GM12874 (cell line): Measurements from ENCODE around the gene YTHDF1.

ENCODE experiments used
- TF ChIP-seq, protein P1 (sequence below): IDR thresholded peaks from 2 replicates; pipeline ENCODE4 v1.5.1; 2011; ENCODE audit warnings: low read depth, mild to moderate bottlenecking, control low read depth, low read length, moderate library complexity; ENCODE audit not compliant: insufficient read depth

Gene YTHDF1

DNA sequence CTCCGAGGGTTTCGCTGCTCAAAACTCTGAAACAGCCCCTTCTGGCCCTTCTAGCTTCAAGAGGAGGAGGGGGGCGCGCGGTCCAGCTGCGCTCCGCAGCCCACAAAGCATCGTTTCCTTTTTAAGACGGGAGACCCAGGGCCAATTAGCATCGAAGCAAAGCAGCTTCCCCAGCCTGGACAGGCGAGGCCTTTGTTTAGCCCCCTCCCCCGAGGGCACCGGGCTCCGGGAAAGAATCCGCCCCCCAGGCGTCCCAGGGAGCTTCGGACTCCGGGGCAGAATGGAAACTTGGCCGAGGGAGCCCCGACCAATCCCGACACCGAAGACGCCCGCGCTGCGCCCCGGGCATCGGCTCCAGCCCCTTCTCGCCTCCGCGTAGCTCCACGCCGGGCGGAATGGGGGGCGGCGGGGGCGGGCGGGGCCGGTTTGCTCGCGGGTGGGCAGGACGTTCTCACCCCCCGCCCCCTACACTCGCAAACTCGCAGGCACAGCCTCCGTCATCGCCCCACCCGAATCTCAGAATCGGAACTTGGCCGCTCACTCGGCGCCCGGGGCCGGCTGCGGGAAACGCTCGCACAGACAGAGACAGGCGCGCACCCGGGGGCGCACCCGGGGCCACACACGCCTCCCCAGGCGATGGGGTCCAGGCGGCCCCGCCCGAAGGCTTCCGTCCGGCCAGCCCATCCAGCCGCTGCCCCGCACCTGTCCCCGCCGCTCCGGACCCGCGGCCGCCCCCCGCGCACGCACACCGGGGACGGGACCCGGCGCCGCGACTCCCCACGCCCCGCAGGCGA lies 37.7 kb upstream of the YTHDF1 start:
- TF ChIP-seq, protein P1, sequence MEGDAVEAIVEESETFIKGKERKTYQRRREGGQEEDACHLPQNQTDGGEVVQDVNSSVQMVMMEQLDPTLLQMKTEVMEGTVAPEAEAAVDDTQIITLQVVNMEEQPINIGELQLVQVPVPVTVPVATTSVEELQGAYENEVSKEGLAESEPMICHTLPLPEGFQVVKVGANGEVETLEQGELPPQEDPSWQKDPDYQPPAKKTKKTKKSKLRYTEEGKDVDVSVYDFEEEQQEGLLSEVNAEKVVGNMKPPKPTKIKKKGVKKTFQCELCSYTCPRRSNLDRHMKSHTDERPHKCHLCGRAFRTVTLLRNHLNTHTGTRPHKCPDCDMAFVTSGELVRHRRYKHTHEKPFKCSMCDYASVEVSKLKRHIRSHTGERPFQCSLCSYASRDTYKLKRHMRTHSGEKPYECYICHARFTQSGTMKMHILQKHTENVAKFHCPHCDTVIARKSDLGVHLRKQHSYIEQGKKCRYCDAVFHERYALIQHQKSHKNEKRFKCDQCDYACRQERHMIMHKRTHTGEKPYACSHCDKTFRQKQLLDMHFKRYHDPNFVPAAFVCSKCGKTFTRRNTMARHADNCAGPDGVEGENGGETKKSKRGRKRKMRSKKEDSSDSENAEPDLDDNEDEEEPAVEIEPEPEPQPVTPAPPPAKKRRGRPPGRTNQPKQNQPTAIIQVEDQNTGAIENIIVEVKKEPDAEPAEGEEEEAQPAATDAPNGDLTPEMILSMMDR = no peak

DNA sequence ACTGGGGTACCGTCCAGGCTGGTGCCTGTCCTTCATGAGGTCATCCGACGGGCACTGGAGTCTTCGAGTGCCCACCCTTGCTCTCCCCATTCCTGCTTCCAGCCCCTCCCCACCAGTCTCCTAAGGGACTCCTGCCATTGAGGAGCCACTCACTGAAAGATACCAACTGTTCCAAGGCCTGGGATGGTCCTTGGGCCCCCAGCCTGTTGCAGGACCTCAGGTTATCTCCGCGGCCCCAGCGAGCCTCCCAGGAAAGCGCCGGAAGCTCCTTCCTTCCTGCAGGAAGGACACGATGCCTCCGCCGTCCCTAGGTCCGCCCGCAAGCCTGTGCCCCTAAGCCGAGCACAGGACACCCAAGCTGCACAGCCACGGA lies 37.1 kb upstream of the YTHDF1 start:
- TF ChIP-seq, protein P1 = no peak

DNA sequence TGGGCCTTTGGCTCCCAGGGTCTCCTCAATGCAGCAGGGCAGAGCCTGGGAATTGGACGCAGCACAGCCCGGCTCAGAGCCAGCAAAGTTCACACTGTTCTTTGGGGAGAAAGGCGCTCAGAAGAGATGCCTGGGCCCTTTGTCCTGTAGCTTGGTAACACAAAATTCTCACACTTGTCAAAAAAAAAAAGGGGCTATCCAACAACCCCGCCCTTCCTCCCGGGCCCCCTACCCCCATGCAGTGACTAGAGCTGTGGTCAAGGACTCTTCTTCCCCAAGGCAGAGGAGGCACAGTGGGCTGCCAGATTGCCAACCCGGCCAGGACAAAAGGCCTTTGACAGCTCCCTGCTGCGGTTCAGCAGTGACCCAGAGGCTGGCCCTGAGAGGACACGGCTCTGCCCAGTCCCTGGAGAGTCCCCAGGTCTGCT lies 36.4 kb upstream of the YTHDF1 start:
- TF ChIP-seq, protein P1 = no peak

DNA sequence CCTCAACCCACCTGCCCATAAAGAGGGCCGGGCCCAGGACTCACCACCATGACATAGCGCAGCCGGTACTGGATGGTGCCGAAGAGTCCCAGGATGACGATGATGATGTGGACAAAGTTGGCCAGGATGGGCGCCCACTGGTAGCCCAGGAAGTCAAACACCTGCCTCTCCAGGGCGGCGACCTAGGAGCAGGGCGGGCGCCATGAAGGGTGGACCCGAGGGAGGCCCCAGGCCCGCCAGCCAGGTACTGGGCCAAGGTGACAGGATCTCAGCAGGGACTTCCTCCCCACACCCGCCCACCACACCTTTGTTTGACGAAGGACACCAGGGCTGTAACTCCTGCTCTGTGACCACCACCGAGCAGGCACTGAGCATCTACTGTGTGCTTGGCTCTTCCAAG lies 34.0 kb upstream of the YTHDF1 start:
- TF ChIP-seq, protein P1 = no peak

DNA sequence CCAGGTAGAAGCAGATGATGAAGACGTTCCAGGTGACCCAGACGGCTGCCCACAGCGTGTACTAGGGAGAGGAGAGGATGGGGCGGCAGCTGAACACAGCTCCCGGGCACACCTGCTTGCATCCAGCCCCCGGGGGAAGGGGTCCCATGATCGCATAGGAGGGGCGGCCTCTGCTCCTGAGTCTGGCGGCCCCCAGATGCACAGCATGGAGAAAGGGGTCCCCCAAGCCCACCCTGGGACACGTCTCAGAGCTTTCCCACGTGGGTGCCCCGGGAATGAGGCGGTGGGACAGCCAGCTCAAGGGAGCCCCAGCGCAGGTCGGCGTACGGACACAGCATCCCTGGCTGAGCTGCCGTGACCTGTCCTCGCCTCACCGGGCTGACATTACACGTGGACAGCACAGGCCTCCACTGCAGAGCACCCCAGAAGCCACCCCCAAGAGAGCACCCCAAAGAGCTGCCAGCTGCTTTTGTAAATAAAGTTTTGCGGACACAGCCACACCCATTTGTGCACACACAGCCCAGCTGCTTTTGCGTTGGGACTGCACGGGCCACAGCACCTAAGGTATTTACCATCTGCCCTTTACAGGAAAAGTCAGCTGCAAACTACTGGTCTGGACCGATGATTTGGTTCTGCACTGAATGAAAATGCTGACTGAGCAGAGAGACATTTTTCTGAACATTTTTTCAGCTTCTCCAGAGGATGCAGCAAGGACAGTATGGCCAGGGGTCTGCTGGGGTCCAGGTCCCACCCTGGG lies 33.1 kb upstream of the YTHDF1 start:
- TF ChIP-seq, protein P1 = no peak

DNA sequence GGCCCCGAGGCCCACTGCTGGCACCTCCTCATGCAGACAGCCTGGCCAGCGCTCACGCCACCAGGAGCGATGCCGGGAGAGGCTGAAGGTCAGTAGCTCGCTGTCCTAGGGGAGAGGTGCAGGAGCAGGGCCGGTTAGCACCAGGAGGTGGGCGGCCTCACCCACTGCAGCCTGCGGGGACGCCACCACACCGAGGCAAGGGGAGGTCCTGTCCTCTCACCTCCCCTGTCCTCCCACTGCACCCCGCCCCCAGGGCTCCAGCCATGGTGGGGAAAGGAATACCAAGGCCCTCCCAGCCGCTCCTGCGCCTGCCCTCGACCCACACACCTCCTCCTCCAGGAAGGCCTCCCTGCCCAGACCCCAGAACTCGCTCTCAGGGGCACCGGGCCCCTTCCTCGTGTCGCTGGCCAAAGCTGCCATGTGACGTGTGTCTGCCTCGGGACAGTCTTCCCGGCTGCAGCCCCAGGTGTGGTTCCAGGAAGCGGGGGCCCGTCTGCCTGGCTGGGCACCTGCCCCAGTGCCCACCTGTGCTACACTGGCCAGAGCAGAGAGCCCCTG lies 31.8 kb upstream of the YTHDF1 start:
- TF ChIP-seq, protein P1 = no peak
